PC-3 (cell line): ENCODE data around the gene ADCYAP1R1.

Experiments
- CTCF ChIP-seq: fragments of 300-600 bp; sonication (generic); conservative IDR thresholded peaks from 2 replicates; pipeline ENCODE4 v1.5.1; 2017; ENCODE audit warnings: antibody characterized with exemption, low read depth, mild to moderate bottlenecking, low read length
- EZH2 ChIP-seq: fragments of 300-600 bp; sonication (generic); IDR thresholded peaks from one replicate; pipeline ENCODE4 v1.6.1; 2017; ENCODE audit warnings: antibody characterized with exemption, mild to moderate bottlenecking, low read length; ENCODE audit not compliant: unreplicated experiment
- EZH2phosphoT487 ChIP-seq: fragments of 300-600 bp; sonication (generic); IDR thresholded peaks from 2 replicates; pipeline ENCODE4 v1.6.1; 2018; ENCODE audit warnings: mild to moderate bottlenecking, antibody characterized with exemption, low read length, borderline replicate concordance

- TF ChIP-seq CTCF (no peak), EZH2 (no peak), EZH2phosphoT487 (no peak)
Observed at GRCh38 chr7:31151849-31152248, 99.7 kb downstream of the ADCYAP1R1 start.
